Smooth muscle cell (in vitro differentiated cells): ENCODE measurements around the gene CELF2. TPM values are rescaled to one million over a fixed set of nuclear protein-coding genes. Genes with fewer than 3 reads are reported as not detected.

ENCODE experiments used
- DNase-seq: peaks from one replicate; lab custom pipeline; 2025; ENCODE audit not compliant: unreplicated experiment; lab: John Stamatoyannopoulos, UW
- H2AFZ ChIP-seq: fragments of 200-600 bp; sonication (generic); 2 replicates; pipeline ENCODE4 v1.6.0; 2016; ENCODE audit warnings: antibody characterized with exemption, low read depth, mild to moderate bottlenecking
- H3F3A ChIP-seq: fragments of 200-600 bp; sonication (generic); 2 replicates; pipeline ENCODE4 v1.6.0; 2017; ENCODE audit warnings: antibody characterized with exemption, low read depth
- H3K27ac ChIP-seq: fragments of 200-600 bp; sonication (generic); 2 replicates; pipeline ENCODE4 v1.5.1; 2016; ENCODE audit warnings: low read depth, mild to moderate bottlenecking
- H3K27me3 ChIP-seq: fragments of 200-600 bp; sonication (generic); 2 replicates; pipeline ENCODE4 v1.6.1; 2016; ENCODE audit warnings: low read depth, mild to moderate bottlenecking
- H3K36me3 ChIP-seq: fragments of 200-600 bp; sonication (generic); 2 replicates; pipeline ENCODE4 v1.5.1; 2016; ENCODE audit warnings: low read depth
- H3K4me1 ChIP-seq: fragments of 200-600 bp; sonication (generic); 2 replicates; pipeline ENCODE4 v1.5.1; 2016; ENCODE audit warnings: low read depth
- H3K4me2 ChIP-seq: fragments of 200-600 bp; sonication (generic); 2 replicates; pipeline ENCODE4 v1.6.0; 2016; ENCODE audit warnings: mild to moderate bottlenecking
- H3K4me3 ChIP-seq: fragments of 200-600 bp; sonication (generic); 2 replicates; pipeline ENCODE4 v1.5.1; 2016; ENCODE audit warnings: mild to moderate bottlenecking
- H3K79me2 ChIP-seq: fragments of 200-600 bp; sonication (generic); 2 replicates; pipeline ENCODE4 v1.6.0; 2016; ENCODE audit warnings: low read depth, mild to moderate bottlenecking
- H3K9ac ChIP-seq: fragments of 200-600 bp; sonication (generic); 2 replicates; pipeline ENCODE4 v1.6.0; 2016; ENCODE audit warnings: low read depth
- H3K9me3 ChIP-seq: fragments of 200-600 bp; sonication (generic); replicated peaks from 2 replicates; pipeline ENCODE4 v1.5.1; 2016; ENCODE audit warnings: low read depth
- H4K20me1 ChIP-seq: fragments of 200-600 bp; sonication (generic); 2 replicates; pipeline ENCODE4 v1.6.0; 2016; ENCODE audit warnings: low read depth
- CTCF ChIP-seq: fragments of 200-600 bp; sonication (generic); IDR thresholded peaks from 2 replicates; pipeline ENCODE4 v1.5.1; 2017; ENCODE audit warnings: borderline replicate concordance, mild to moderate bottlenecking, antibody characterized with exemption; ENCODE audit not compliant: insufficient read depth, poor library complexity, severe bottlenecking
- WGBS: methylation state at CpG from one replicate; pipeline ENCODE4 v1.1.7; 2016; ENCODE audit warnings: low lambda C conversion rate; 5-methylcytosine and 5-hydroxymethylcytosine counted together
- polyA plus RNA-seq: library from polyadenylated mRNA; unstranded; fragments of >200 nt; fragmentation: Nextera tagmentation; extraction: Ambion mirVana; gene quantifications from 2 replicates; pipeline ENCODE4 v1.2.1, GENCODE V29; 2016
- total RNA-seq: library from RNA; depleted of rRNA; stranded (reverse); fragments of >200 nt; gene quantifications from 2 replicates; pipeline ENCODE4 v1.2.3, GENCODE V29; 2014

Gene CELF2
- total and polyA plus RNA-seq, 2 experiments from 2014 or later: 3.0 to 4.7 TPM

- DNase-seq: no peak
- TF ChIP-seq CTCF: no peak
- WGBS: 94% methylated on average over 23 of the region's 23 CpGs
- H3K4me1 ChIP-seq: no peaks in the 10 kb centered on the region
- no peak overlapping the region for H3K4me3 ChIP-seq
- no peaks in the 10 kb centered on the region for H3K36me3 ChIP-seq
- H3K27ac ChIP-seq: no peak overlapping the region
- no peaks in the 10 kb centered on the region for H4K20me1 ChIP-seq
- no peaks in the 10 kb centered on the region for H3K27me3 ChIP-seq
- H3K79me2 ChIP-seq: no peaks in the 10 kb centered on the region
- H3K9ac ChIP-seq: no peak overlapping the region
- no peaks in the 10 kb centered on the region for H3K9me3 ChIP-seq
- H3F3A ChIP-seq: no peaks in the 10 kb centered on the region
- H2AFZ ChIP-seq: no peak overlapping the region
- H3K4me2 ChIP-seq: no peak overlapping the region
Observed at GRCh38 chr10:11043446-11044127, 25.9 kb downstream of the CELF2 start.

GRCh38 chr10:11045487-11045886, 27.8 kb downstream of the CELF2 start:
- DNase-seq: no peak
- H3K36me3 ChIP-seq: no peaks in the 10 kb centered on the region
- no peaks in the 10 kb centered on the region for H3K9me3 ChIP-seq
- H2AFZ ChIP-seq: no peak overlapping the region
- no peaks in the 10 kb centered on the region for H3F3A ChIP-seq
- H3K79me2 ChIP-seq: no peaks in the 10 kb centered on the region
- H3K9ac ChIP-seq: no peak overlapping the region
- no peaks in the 10 kb centered on the region for H3K4me1 ChIP-seq
- H3K27me3 ChIP-seq: no peaks in the 10 kb centered on the region
- TF ChIP-seq CTCF: no peak
- no peaks in the 10 kb centered on the region for H4K20me1 ChIP-seq
- no peak overlapping the region for H3K4me3 ChIP-seq
- 95% methylated on average over 3 of the region's 3 CpGs for WGBS
- no peak overlapping the region for H3K27ac ChIP-seq
- H3K4me2 ChIP-seq: no peak overlapping the region

- H3K27me3 ChIP-seq: no peaks in the 10 kb centered on the region
- H3K9ac ChIP-seq: no peak overlapping the region
- no peak overlapping the region for H3K4me2 ChIP-seq
- H3K79me2 ChIP-seq: no peaks in the 10 kb centered on the region
- no peak for TF ChIP-seq CTCF
- H3K36me3 ChIP-seq: no peaks in the 10 kb centered on the region
- no peaks in the 10 kb centered on the region for H3K9me3 ChIP-seq
- H3K4me1 ChIP-seq: peaks cover 5% of the 10 kb centered on the region
- H3K4me3 ChIP-seq: no peak overlapping the region
- H3F3A ChIP-seq: no peaks in the 10 kb centered on the region
- H2AFZ ChIP-seq: no peak overlapping the region
- 87% methylated on average over 23 of the region's 23 CpGs for WGBS
- no peaks in the 10 kb centered on the region for H4K20me1 ChIP-seq
- DNase-seq: no peak
- no peak overlapping the region for H3K27ac ChIP-seq
Observed at GRCh38 chr10:11045995-11046775, 28.5 kb downstream of the CELF2 start.
